HG03442 (cell line): ENCODE measurements around the gene AMN.

Experiments
- ATAC-seq: cut with Tn5 transposase; IDR thresholded peaks from one replicate; pipeline ENCODE4 v1.9.1; 2021; ENCODE audit warnings: mild to moderate bottlenecking, moderate library complexity; ENCODE audit not compliant: unreplicated experiment

The AMN gene

DNA sequence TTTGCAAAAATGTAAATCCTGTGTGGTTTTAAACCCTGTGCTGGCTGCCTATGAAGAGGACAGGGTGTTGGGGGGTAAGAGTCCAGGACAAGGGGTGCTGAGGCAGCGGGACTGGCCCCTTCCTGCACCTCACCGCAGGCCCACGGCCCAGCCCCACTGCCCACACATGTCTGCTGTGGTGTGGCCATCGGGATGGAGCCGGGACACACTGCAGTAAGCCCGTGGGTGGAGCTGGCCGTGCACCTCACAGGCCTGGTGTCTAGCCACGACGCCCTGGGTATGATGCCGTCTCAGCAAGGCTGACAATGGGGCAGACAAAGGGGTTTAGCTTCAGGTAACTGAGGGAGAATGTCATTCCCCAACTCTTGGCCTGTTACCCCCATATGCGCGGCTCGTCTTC is 19.6 kb downstream of the AMN start:
- no peak for ATAC-seq

DNA sequence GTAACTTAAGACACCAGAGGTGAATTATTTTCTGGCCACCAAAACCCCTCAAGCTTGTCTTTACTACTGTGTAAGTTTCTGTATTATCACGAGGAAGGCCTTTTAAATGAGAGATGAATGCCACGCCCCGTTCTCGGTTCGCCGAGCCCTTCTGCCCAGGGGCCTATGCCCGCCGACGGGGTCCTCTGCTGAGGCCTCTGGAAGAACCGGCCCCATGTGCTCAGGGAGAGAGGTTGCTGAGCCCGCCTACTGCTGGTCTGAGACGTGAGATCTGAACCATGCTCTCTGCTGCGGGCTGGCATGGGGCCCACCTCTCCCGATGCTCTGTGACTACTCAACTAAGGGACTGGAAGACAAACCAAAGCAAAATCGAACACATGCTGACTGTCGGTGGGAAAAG is 21.0 kb downstream of the AMN start:
- ATAC-seq, result no peak

DNA sequence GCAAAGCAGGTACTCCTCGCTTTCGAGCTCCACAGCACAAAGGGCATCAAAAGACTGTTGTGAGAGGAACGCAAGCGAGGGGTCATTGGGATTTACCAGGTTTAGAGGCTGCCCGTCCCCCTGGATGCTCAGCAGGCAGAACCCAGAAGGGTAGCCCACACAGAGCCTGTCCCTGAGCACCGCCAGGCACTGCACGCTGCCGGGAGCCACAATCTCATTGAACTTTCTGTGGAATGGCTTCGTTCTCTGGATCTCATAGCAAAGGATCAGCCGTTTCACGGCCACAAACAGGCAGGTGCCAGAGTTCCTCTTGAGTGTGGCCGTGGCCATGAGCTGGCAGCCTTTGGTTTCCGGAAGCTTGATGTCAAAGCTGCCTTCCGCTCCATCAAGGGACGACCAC is 21.5 kb downstream of the AMN start:
- no peak for ATAC-seq

DNA sequence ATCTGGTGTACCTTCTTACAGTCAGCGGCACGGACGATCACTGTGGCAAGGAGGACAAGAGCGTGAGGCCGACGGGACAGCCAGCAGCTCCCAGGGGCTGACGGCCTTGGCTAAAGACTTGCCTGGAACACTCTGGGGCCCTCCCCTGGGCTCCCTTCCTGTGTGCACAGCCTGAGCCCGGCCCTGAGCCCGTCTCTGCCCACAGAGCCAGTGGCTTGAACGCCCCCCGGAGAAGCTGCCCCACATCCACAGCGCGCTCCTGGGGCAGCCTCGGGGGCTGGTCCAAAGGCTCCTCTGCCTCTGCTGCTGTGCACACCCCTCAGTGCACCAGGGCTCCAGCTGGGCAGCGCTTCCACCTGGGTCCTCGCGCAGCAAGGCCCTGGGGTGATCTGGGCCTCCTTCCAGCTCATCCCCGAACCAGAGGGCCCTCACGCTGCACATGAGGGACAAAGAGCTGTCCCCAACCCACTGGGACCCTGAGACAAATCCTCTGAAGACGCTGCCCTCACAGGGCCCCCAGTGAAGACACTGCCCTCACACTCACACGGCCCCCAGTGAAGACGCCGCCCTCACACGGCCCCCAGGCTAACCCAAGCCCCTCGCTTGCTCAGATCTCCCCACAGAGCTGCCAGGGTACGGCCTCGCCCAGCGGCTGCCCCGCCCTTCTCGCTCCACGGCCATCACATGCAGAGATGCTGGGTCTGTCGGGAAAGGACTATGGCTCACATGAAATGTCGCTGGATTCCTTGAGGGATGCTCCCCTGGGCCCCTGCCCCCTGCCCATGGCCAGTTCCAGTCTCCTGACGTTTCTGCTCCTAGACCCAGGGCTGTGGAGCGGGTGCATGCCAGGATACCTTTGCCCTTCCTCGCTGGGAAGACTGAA is 22.2 kb downstream of the AMN start:
- no peak for ATAC-seq

DNA sequence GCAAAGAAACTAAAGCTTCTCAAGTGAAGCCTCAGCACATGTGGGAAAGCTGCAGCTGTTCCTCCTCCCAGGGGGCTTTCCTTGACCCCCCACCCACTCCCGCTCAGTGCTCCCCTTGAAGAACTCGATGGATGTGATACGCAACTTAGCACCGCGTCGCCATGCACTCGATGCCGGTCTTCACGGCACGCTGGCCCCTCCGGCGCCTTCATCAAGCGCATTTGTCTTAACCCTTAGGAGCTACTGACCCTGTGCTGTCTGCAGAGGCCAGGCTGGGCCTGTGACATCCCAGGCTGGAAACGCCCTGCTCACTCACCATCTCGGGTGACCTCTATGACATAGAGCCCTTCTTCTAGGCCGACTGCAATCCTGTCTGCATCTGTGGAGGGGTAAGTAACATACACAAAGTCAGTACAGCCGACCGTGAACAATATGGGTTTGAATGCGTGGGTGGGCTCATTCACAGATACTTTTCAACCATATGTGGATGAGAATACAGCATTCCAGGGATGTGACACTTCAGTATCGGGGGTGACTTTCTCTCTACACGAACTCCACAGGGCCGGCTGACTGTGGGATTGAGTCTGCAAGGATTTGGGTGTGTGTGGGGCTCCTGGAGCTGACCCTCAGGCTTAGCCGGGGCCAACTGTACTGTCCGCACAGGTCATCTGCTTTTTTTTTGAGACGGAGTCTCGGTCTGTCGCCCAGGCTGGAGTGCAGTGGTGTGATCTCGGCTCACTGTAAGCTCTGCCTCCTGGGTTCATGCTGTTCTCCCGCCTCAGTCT is 23.1 kb downstream of the AMN start:
- ATAC-seq, result no peak

DNA sequence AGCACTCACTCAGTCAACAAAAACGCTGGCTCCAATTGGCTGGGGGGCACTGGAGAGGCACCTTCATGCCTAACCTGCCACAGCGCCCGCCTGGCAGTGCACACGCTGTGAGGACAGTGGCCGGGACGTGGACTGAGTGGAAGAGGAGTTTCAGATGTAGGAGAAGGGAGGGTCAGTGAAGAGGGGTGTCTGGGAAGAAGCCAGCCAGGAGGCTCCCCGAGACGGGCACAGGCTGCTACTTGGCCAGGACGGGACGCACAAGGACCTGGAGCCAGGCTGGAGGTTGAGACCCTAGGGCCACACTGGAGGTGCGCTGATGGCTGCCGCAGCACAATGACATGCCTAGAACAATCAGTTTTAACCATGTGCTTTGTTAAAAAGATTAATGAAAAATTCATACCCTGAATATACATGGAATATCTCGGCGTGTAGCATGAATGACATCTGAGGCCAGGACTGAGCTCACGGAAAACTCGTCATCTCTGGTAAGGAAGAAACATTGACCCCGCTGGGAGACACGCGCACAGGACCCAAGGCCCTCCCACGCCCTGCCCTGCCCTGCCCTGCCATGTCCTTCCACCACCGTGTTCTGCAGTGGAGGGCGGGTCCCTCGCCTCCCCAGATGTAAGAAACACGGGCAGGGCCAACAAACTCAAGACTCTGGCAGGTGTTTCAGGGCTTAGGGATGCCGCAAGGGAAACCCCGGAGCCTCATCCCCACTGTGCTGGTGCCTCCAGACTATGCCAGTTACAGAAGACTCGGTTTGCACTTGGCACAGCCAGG is 25.0 kb downstream of the AMN start:
- no peak for ATAC-seq

DNA sequence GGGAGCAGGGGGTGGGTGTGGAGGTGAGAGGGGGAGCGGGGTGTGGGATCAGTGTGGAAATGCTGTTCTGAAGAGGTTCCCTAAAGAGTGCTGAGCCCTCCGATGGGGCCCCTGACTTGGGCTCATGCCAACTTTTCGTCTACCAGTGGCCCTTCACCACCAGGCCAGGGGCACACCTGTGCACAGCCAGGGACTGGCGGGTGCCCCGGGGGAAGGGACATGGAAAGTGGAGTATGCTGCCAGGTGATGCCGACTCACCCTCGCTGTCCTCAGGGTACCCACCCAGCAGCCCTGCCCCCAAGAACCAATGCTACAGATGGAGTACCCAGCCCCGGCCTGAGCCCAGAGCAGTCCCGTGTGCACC is 26.2 kb downstream of the AMN start:
- ATAC-seq, result no peak

DNA sequence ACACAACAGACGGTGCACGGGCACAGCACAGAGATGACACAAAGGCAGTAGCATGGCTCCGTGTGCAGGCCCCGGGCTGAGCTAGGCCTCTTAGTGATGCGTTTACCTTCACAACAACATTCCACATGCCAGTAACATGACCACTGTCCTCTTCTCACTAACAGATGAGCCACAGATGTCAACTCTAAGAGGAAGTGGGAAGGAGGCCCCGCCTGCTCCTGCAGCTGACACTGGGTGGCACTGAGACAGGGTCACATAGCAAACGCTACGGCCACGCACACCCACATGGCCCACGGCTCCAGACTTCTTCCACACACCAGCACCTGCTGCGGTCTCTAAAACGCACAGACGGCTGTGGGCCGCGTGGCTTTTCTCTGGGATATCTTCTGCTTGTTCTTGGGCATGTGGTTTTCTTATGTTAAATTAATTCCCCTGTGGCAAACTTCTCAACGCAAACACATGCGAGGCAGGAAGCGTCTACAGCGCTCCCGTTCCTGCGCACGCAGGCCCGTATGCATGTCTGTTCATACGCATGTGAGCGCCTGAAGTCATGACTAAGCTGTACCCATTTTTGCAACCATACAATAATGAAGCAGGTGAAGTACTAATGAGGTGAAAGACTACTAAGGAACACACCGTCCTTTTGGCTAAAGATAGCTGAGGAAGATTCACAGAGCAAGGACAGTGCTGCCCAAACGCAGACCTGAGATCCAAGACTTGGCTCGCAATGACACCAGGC is 26.8 kb downstream of the AMN start:
- ATAC-seq, result no peak

DNA sequence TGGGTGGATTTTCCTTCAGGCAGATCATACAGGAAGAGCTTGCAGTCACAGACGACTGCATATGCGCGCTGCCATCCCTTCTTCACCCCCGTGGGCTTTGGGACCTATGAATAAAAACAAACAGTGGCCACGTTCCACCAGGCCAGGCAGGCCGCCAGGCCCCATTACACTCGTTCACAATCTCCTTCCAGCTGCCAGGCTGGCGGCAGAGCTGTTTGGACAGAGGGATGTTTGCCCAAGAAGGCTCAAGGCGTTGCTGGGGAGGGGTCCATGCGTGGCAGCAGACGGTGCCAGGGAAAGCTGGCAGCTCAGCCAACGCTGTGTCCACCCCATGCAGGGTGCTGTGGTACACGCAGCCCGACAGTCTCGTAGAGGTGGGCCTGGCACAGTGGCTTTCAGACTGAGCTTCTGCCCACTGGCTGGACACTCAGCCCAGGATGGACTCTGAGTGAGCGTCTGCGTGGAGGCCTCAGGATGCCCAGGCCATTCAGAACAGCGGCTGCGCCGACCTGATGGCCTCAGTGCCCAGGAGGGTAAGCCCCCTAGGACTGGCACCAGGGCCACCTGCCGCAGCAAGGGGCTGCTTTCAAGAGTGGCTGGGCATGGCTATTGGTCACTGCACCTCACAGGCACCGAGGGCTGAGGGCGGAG is 27.5 kb downstream of the AMN start:
- ATAC-seq, result no peak

DNA sequence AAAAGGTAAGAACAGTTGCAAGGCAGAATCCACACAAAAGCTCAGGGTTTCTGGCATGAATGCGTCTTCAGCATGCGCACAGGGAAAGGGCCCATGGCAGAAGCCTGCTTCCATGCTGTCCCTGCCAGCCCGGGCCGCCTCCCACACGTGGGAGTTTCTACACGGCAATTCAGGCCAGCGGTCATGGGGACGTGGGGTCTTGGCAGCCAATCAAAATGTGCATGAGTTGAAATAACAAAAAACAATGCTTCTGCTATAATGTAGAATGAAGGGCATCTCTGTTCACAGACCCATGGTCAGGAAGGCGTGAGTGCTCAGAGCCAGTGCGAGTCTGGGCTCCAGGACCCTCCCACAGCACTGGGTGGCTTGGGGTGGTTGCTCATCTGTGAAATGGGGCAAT is 28.6 kb downstream of the AMN start:
- no peak for ATAC-seq

DNA sequence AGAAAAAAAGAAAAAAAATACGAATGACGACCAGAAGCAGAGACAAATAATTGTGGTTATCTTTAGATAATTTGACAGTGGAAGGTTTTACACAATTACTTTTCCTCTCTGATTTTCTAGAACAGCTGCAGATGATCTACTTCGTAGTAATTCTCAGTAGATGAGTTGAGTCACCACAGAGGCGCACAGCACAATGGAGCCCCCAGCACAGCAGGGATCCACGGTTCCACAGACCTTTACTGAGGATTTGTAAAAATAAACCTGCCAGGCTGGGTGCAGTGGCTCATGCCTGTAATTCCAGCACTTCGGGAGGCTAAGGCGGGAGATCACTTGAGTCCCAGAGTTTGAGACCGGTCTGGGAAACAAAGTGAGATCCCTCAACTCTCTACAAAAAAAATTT is 29.3 kb downstream of the AMN start:
- ATAC-seq, result no peak

DNA sequence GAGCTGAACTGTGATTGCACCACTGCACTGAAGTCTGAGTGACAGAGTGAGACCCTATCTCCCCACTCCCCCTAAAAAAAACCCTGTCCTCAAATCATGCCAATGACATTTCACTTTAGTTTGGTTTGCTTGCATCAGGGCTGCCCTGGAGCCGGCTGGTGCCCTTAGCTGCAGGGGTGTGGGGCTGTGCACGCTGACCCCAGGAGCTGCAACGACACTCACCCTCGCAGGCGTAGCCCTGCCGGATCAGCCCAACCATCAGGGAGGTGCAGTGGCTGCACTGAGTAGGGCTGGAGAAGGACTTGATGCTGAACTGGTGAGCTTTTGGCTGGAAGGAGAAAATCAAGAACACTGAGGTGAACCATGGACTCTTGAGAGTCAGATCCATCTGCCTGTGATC is 29.8 kb downstream of the AMN start:
- no peak for ATAC-seq

DNA sequence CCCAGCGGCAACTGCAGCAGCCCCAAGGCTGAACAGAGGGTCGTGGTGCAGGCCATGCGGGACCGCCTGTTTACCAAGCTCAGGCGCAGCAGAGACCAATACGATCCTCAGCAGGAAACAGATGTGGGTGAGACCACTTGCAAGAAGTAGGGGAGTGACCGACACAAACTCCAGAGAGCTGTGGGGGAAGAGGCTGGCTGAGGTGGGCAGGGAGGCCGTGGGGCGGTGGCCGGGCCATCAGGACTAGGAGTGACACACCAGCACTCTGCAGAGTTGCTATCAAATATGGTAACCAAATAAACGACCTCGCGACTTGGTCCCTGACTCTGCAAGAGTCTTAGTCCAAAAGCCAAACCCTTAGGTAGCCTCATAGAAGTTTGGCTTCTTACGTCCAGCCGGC is 30.6 kb downstream of the AMN start:
- ATAC-seq, result no peak

DNA sequence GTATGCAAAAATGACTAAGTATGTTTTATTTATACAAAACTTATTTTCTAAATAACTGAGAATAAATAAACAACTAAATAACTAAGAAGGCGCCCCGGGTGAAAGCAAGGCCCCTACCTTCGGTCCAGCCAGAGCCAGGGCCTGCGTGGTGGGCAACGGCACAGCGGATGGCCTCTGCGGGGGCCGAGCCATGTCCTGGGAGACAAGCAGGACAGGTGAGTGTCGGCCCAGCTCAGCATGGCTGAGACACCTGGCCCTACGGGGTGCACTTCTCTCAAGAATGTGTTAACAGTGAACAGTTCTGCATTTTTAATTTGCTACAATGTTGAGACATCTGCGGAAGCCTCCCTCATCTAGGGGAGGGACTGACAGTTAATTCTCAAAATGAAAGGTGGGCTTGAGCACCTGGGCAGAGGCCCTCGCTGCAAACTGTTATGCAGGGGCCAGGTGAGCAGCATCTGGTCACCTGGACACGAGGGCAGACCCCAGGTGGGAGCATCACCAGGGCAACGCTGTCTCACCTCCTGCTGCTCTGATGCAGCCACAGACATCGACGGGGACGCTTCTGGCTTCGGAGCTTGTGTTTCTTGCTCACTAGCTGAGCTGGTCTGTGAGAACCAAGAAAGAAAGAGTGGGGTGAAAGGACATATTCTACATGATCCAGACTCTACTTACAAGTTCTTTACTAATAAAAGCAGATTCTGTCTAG is 31.8 kb downstream of the AMN start:
- ATAC-seq, result no peak

DNA sequence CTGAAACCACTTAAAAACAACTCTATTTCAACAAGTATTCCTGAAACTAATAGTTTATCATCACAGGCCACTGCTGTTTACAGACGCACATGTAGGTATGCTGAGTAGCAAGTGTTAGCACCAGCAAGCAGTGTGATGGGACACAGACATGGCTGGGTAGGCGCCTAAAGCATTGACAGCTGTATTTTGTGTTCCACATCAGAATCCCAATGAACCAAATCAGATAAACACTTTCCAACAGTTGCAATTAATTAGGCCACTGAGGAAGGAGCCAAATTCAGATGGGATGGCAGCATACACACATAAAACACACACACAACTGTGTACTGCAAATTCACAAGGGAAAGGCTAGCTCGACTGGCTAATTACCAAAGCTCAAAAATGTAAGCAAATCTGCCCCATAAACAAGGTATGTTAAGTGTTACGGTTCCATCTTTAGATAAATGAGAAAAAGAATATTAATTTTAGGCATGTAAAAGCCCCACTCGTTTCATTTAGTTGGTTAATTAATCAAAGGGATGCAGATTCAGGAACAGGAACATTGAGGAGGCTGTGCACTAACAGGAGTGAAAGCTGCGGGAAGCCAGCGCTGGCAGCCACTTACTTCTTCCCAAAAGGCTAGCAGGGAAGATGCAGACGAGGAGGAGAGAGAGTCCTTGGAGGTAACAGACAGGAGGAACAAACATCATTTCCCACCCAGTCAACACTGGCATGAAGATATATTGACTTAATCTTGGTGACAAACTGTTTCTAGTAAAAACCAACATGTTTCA is 33.4 kb downstream of the AMN start:
- ATAC-seq, result no peak

DNA sequence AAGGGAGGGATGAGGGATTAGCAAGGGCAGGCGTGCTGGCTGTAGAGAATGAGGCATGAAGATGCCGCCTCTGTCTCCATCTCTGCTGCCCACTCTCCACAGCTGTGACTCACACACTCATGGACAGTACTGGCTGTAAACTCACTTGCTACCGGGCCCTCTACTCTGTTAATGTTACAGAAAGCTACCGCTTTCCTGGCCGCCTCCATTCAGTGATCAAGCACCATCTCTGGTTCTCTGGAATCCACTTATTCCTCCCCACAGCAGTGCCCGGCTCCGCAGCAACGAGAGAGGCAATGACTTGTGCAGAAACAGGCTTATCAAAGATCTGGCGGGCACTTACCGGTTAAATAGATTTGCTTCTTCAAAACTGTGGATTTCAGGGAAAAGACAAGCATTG is 34.8 kb downstream of the AMN start:
- ATAC-seq, result no peak

DNA sequence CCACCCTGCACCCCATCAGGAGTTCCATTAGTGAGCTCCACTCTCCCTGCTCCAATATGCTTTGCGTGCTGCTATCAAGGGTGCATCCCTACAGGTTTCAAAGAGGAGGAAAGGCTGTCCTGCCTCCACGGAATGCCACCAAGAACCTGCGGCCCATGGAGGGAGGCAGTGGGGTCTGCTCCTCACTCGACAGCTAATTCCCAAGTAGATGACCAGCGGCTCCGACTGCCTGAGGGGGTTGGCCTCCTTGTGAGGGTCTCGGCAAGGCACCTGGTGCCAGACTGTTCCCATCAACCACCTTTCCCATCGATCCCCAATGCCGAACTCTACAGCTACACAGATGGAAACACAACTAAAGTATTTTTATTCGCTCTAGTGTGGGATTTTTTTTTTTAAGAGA is 36.0 kb downstream of the AMN start:
- ATAC-seq, result no peak

DNA sequence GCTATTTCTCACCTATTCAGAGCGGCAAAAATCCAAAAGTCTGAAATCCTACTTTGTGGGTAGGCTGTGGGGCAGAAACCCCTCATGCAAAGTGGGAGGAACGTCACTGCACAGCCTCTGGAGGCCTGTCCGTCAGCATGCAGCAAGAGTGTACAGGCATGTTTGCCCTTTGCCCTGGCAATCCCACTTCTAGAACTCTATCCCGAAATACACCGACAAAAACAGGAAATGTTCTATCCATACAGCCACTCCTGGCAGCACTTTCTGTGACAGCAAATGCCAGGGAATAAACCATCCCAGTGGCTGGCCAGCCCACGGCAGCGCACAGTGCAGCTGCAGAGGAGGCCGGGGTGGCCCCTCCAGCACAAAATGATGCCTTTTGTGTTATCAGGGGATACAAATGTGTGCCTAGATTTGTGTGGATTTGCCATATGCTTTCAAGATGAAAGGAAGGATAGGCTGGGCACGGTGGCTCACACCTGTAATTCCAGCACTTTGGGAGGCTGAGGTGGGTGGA is 39.7 kb downstream of the AMN start:
- ATAC-seq, result no peak
